Psoas muscle (tissue), 8 donors: ENCODE results near the gene RPL37. TPM values are rescaled to one million over a fixed set of nuclear protein-coding genes. Genes with fewer than 3 reads are reported as not detected.
"Not testable (repeated sequence)": the region's sequence is repeated elsewhere in the genome, so short reads cannot be mapped to it uniquely, and the experiment has no call there.

Experiments
- ATAC-seq, 4 donors: fragments of 200-7000 bp; cut with Tn5 transposase; one replicate each; pipeline ENCODE4 v1.9.1; 2020; ENCODE audit warnings: moderate library complexity in 3 of 4, mild to moderate bottlenecking in 2 of 4
- DNase-seq, 2 donors: peaks; one replicate each; pipeline ENCODE4 v3.0.0-alpha.2; 2020
- H3K27ac ChIP-seq: fragments of 200-600 bp; one replicate; pipeline ENCODE4 v1.8.0; 2022
- H3K27me3 ChIP-seq, 3 donors: fragments of 200-600 bp in 1 of 3; one replicate each; pipeline versions ENCODE4 v1.6.1 to v1.8.0; 2013 to 2022; ENCODE audit warnings: low read length in 2 of 3, mild to moderate bottlenecking in 2 of 3, moderate library complexity in 1 of 3; ENCODE audit not compliant: insufficient read depth in 3 of 3
- H3K36me3 ChIP-seq, 2 donors: fragments of 200-600 bp in 1 of 2; one replicate each; pipeline versions ENCODE4 v1.6.1 to v1.8.0; 2013 to 2022; ENCODE audit warnings: low read depth in 1 of 2, mild to moderate bottlenecking in 1 of 2, moderate library complexity in 1 of 2; ENCODE audit not compliant: insufficient read depth in 1 of 2
- H3K4me1 ChIP-seq: fragments of 200-600 bp; one replicate; pipeline ENCODE4 v1.8.0; 2022
- H3K4me3 ChIP-seq: fragments of 200-600 bp; one replicate; pipeline ENCODE4 v1.8.0; 2022; ENCODE audit warnings: mild to moderate bottlenecking
- H3K9me3 ChIP-seq: fragments of 200-600 bp; one replicate; pipeline ENCODE4 v1.8.0; 2022
- WGBS, 3 donors: extraction: QIAGEN DNeasy Blood & Tissue Kit; methylation state at CpG; one replicate each; pipeline versions ENCODE4 v1.1.6 to v1.1.7; 2013; 5-methylcytosine and 5-hydroxymethylcytosine counted together
- intact Hi-C, 2 donors: fragments of 100-400 bp; cut with DNase I; formaldehyde crosslinking; loops; one replicate each; pipeline versions ENCODE4 v1.11.0 to v1.14.2; 2022
- long read RNA-seq, 2 donors: library from polyadenylated mRNA; unstranded; transcript quantifications; one replicate each; pipeline ENCODE4 v2.0.0, GENCODE V29; 2021
- polyA plus RNA-seq, 3 donors: library from polyadenylated mRNA; stranded (reverse); fragments of 200-250 nt; gene quantifications; one replicate each; pipeline ENCODE4 v1.2.3, GENCODE V29; 2013
- total RNA-seq, 4 donors: library from RNA; stranded (reverse); fragmentation: NEBNext Ultra II Directional in 2 of 4; extraction: Animal tissue kit (Norgen Biotek cat#: 25700) in 2 of 4; gene quantifications; one replicate each; pipeline versions ENCODE4 v1.2.1 to v1.2.4, GENCODE V29; 2021 to 2023
- TF ChIP-seq, protein P1 (sequence below): fragments of 200-600 bp; IDR thresholded peaks from one replicate; pipeline ENCODE4 v1.8.0; 2022; ENCODE audit warnings: antibody characterized with exemption
- donor health status: healthy with polysubstance abuse.
- donor health status: DM: no; HTN: no; CAD: no; lungs with moderate emphysema.
- donor health status: Bipolar disorder and iron deficiency.
- donor health status: healthy.
- donor health status: DM: yes; HTN: yes; CAD: no.
- donor health status: DM: no; HTN: no; CAD: no.
- donor health status: DM: no; HTN: no; CAD: no.
- donor health status: DM: yes; HTN: yes; CAD: no.

RPL37 gene
- total RNA-seq (1,000 to 10,000 TPM in 1 of 4 donors, 100 to 1,000 TPM in 3; 737 to 1,162 (median 919) TPM), polyA plus RNA-seq (1,000 to 10,000 TPM in 2 of 3 donors, 100 to 1,000 TPM in 1; 991 to 2,293 (median 1,068) TPM)
- long read RNA-seq, donor 1, full-length matches to known transcripts: 83 of 471 reads
- long read RNA-seq, donor 1, partial matches to known transcripts: 383 of 471 reads
- long read RNA-seq, donor 1, other reads (novel, unspliced or antisense): 5 of 471 reads
- long read RNA-seq, donor 2, full-length matches to known transcripts: 52 of 63 reads
- long read RNA-seq, donor 2, partial matches to known transcripts: 3 of 63 reads
- long read RNA-seq, donor 2, other reads (novel, unspliced or antisense): 8 of 63 reads

DNA sequence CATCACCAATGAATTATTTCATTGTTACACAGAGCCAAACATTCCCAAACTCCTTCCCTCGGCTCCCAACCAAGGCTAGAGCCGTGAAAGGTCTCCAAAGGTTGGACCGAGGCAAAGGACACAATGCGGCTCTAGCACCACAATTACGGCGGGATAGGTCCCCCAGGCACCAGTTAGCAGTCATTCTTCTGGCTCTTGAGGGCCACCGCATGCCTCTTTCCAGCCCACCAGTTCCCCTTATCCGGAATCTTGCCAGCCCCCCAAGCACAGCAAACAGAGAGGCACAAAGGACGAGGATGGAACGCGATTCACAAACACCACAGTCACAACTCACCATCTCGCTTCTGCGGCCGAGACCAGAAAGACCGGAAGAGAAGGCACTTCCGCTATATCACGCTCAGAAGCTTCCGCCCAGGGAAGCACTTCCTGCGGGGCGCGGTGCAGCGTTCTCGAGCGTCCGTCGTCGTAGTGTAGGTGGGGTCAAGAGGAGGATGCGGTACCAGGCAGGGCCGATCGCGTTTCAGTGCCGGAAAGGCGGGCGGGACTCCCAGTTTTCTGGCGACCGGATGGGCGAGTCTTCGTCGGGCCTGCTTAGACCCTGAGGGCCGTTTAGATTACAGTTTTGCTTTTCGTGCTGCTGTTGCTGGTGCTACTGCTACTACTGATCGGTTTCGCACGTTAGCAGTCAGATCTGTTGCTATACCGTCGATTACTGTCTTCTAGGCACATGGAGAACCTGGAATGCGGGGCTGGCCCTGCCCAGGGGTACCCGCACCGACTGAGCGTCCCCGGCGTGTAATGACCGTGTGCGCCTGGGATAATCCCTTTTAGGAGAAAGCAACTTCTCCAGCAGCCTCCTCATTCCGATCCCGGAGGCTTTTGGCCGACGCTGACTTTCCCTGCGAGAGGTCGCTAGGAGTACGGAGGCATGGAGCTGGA, at the start of gene RPL37:
TSS of gene RPL37 (minus strand) at position 374 of the 939 bp plus-strand sequence. CDS start at position 337, 37 bp downstream.
- WGBS, 3 donors: 1% methylated on average over 61 of the region's 61 CpGs

DNA sequence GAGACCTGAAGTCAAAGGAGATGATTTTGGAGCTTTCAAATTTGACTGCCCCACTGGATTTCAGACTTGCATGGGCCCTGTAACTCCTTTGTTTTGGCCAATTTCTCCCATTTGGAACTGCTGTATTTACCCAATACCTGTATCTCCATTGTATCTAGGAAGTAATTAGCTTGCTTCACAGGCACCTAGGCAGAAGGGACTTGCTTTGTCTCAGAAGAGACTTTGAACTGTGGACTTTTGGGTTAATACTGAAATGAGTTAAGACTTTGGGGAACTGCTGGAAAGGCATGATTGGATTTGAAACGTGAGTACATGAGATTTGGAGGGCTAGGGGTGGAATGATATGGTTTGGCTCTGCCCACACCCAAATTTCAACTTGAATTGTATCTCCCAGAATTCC, 48.0 kb upstream of the RPL37 start:
- intact Hi-C loops: not testable (repeated sequence)

More for the DNA sequence above, at the start of gene RPL37:
- Histone ChIP-seq H3K27me3 (no peaks in the 10 kb centered on the region), H3K27ac (peak within 1 kb of the TSS; percentile 98), H3K9me3 (no peaks in the 10 kb centered on the region), H3K4me3 (peak within 1 kb of the TSS; percentile 97), H3K36me3 (peaks cover 9 to 41% of the 10 kb centered on the region in 2 donors), H3K4me1 (peaks cover 22% of the 10 kb centered on the region)
- ATAC-seq (peak; percentile 98 to 100 (median 100)), DNase-seq (peak; percentile 97 to 98)
- TF ChIP-seq, protein P1, sequence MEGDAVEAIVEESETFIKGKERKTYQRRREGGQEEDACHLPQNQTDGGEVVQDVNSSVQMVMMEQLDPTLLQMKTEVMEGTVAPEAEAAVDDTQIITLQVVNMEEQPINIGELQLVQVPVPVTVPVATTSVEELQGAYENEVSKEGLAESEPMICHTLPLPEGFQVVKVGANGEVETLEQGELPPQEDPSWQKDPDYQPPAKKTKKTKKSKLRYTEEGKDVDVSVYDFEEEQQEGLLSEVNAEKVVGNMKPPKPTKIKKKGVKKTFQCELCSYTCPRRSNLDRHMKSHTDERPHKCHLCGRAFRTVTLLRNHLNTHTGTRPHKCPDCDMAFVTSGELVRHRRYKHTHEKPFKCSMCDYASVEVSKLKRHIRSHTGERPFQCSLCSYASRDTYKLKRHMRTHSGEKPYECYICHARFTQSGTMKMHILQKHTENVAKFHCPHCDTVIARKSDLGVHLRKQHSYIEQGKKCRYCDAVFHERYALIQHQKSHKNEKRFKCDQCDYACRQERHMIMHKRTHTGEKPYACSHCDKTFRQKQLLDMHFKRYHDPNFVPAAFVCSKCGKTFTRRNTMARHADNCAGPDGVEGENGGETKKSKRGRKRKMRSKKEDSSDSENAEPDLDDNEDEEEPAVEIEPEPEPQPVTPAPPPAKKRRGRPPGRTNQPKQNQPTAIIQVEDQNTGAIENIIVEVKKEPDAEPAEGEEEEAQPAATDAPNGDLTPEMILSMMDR: no peak
- intact Hi-C loops: loop anchor here in 1 of 2 donors (1.0 to 2.0 kb wide), 2 partner anchors 38 to 80 kb away; partner anchors contain the start of gene TTC33

DNA sequence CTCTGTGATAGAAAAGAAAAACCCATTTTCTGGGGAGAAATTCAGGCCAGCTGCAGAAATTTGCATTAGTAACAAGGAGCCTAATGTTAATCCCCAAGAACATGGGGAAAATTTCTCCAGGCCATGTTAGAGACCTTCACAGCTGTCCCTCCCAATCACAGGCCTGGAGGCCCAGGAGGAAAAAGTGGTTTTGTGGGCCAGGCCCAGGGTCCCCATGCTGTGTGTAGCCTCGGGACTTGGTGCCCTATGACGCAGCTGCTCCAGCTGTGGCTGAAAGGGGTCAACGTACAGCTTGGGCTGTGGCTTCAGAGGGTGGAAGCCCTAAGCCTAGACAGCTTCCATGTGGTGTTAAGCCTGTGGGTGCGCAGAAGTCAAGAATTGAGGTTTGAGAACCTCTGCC, 47.3 kb upstream of the RPL37 start:
- intact Hi-C loops: no loop called here
- no peaks in the 10 kb centered on the region for H3K27me3 ChIP-seq
- TF ChIP-seq, protein P1: no peak
- no peak overlapping the region for H3K27ac ChIP-seq
- DNase-seq: no peak
- no peaks in the 10 kb centered on the region for H3K4me1 ChIP-seq
- no peaks in the 10 kb centered on the region for H3K36me3 ChIP-seq
- 85 to 87% (median 85%) methylated on average over 4 of the region's 4 CpGs for WGBS, 3 donors
- no peak for ATAC-seq
- no peak overlapping the region for H3K4me3 ChIP-seq
- no peaks in the 10 kb centered on the region for H3K9me3 ChIP-seq

More for the DNA sequence above, 48.0 kb upstream of the RPL37 start:
- H3K27me3 ChIP-seq, H3K4me1 ChIP-seq, ATAC-seq, DNase-seq, H3K4me3 ChIP-seq, H3K36me3 ChIP-seq, H3K27ac ChIP-seq, H3K9me3 ChIP-seq: not testable (repeated sequence)
- 22 to 35% (median 22%) methylated on average over 1 of the region's 1 CpG for WGBS, 3 donors

DNA sequence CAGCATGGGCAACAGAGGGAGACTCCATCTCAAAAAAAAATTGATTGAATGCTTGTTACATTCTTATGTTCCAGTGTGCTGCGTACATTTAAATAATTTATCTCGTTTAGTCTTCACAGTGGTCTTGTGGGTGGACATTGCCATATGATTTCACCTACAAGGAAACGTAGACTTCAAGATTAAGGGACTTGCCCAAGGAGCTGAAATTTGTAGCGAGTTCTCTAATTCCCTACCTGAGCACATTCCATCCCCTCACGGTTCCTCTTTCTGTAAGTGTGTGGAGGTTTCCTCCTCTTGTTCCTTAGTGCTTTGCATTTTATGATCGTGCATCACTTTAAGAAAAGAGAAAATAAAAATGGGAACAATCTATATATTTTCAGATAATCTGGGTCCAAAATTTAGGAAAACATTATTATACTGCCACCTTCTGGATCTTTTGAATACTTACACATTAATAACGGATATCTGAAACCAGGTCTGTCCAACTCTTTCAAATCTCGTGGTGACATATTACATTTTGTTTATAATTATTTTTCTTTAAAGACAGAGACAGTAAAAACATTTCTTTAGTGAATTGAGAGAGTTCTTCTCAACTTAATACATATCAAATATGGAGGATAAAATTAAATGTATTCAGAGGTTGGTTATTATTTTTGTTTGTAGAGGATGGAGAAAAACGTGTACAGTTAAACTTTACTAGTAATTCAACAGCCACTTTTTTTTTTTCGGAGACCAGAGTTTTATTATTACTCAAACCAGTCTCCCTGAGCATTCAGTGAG, 44.3 kb upstream of the RPL37 start:
- Histone ChIP-seq H3K4me1 (no peaks in the 10 kb centered on the region), H3K27me3 (no peaks in the 10 kb centered on the region), H3K4me3 (no peak overlapping the region), H3K9me3 (no peaks in the 10 kb centered on the region), H3K27ac (no peak overlapping the region), H3K36me3 (no peaks in the 10 kb centered on the region)
- TF ChIP-seq, protein P1: peak; percentile 60
- peak in 1 of 4 donors; percentile 67 for ATAC-seq
- intact Hi-C loops: loop anchor here (5.0 to 10.0 kb wide), 3 partner anchors 122 to 1302 kb away; partner anchors contain the start of gene TTC33 (in 2 of the 2)
- DNase-seq: no peak
- 31 to 38% (median 32%) methylated on average over 10 of the region's 10 CpGs for WGBS, 3 donors
